Measurements from ENCODE around the gene RTCB. TPM values are rescaled to one million over a fixed set of nuclear protein-coding genes. Genes with fewer than 3 reads are reported as not detected.

The RTCB gene
- total and polyA plus RNA-seq, 8 donors = 27.2 to 131 (median 62.2) TPM

DNA sequence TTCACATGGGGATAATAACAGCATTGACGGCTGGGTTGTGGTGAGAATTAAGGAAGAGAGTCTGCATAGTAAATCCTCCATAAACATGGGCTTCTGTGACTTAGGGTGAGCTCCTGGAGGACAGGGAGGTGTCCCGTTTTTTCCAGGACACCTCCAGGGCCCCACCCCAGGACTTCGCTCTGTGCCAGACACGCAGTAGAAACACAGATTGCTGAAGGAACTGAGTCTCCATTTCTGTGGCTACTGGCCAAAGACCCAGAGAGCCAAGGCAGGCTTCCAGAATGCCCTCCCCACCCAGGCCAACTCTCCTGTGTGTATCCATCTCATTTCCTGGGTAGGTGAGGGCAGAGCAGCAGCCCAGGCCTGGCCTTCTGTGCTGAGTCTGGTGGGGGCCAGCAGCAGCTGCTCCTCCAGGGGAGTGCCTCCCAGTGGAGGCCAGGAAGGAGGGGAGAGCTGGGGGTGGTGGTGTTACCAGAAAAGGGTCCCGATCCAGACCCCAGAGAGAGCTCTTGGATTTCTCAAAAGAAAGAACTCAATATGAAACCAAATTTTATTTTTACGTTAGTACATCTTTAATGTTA, 63.9 kb downstream of the RTCB start:
- intact Hi-C loops (cut with DNase I; ENCODE audit: low total_unique reads) = no loop called here
- TF ChIP-seq, protein P1, sequence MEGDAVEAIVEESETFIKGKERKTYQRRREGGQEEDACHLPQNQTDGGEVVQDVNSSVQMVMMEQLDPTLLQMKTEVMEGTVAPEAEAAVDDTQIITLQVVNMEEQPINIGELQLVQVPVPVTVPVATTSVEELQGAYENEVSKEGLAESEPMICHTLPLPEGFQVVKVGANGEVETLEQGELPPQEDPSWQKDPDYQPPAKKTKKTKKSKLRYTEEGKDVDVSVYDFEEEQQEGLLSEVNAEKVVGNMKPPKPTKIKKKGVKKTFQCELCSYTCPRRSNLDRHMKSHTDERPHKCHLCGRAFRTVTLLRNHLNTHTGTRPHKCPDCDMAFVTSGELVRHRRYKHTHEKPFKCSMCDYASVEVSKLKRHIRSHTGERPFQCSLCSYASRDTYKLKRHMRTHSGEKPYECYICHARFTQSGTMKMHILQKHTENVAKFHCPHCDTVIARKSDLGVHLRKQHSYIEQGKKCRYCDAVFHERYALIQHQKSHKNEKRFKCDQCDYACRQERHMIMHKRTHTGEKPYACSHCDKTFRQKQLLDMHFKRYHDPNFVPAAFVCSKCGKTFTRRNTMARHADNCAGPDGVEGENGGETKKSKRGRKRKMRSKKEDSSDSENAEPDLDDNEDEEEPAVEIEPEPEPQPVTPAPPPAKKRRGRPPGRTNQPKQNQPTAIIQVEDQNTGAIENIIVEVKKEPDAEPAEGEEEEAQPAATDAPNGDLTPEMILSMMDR (IDR thresholded peaks at IDR 0.05) = no peak
- TF ChIP-seq POLR2A (IDR thresholded peaks at IDR 0.05) (no peak), EP300 (IDR thresholded peaks at IDR 0.05) (no peak), POLR2AphosphoS5 (IDR thresholded peaks at IDR 0.05) (no peak)
- peaks cover 0 to 7% (median 0%) of the 10 kb centered on the region in 3 donors for H3K27me3 ChIP-seq
- no peak for DNase-seq
- WGBS, 5 donors = 62 to 86% (median 73%) methylated on average over 3 to 6 of the region's 6 CpGs
- H3K27ac ChIP-seq = no peak overlapping the region
- H3K36me3 ChIP-seq = no peaks in the 10 kb centered on the region
- no peaks in the 10 kb centered on the region for H3K9me3 ChIP-seq
- H3K4me1 ChIP-seq = no peaks in the 10 kb centered on the region
- H3K4me3 ChIP-seq = no peak overlapping the region

DNA sequence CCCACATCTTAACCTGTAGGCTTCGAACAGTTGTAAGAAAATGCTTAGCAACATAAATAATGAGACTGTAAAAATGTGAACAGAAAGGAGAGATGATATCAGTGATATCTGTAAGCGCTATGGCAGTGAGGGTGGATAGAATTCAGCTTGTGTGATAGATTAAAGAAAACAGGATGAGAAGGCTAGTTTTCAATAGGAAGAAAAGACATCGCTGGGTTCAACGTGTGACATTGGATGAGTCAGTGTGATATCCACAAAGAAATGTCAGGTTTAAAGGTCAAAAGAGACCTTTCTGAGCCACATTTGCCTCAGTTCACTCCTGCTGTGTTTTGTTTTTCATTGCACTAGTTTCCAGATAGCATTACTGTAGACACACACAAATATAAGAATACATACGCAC, 68.1 kb downstream of the RTCB start:
- 59 to 78% (median 63%) methylated on average over 5 of the region's 5 CpGs for WGBS, 5 donors
- Histone ChIP-seq H3K27me3 (peaks cover 0 to 34% (median 0%) of the 10 kb centered on the region in 3 donors), H3K4me3 (no peak overlapping the region), H3K4me1 (no peaks in the 10 kb centered on the region), H3K36me3 (no peaks in the 10 kb centered on the region), H3K27ac (no peak overlapping the region), H3K9me3 (no peaks in the 10 kb centered on the region)
- intact Hi-C loops (cut with DNase I; ENCODE audit: low total_unique reads) = no loop called here
- TF ChIP-seq POLR2AphosphoS5 (IDR thresholded peaks at IDR 0.05) (no peak), POLR2A (IDR thresholded peaks at IDR 0.05) (no peak), EP300 (IDR thresholded peaks at IDR 0.05) (no peak)
- TF ChIP-seq, protein P1 (IDR thresholded peaks at IDR 0.05) = no peak
- no peak for DNase-seq

DNA sequence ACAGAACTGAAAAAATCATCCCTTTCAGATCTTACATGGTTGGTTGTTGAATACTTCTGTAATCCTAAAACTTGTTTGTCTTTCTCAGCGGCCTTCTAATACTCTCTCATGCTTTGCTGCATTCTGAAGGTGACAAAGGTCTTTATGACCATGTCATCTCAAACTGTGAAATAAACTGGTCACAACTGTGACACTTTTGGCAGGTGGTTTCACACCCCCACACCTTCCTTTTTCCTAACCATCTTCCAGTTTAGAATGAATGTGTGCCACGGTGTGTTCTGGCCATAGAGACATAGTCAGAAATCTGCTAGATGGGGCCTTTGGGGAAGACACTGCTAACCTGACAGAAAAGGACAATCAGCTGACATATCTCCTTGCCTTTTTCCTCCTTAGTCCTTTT, 69.1 kb downstream of the RTCB start:
- no peaks in the 10 kb centered on the region for H3K4me1 ChIP-seq
- WGBS, 5 donors = 63 to 84% (median 73%) methylated on average over 2 of the region's 2 CpGs
- peaks cover 0 to 40% (median 0%) of the 10 kb centered on the region in 3 donors for H3K27me3 ChIP-seq
- no peaks in the 10 kb centered on the region for H3K36me3 ChIP-seq
- TF ChIP-seq POLR2AphosphoS5 (IDR thresholded peaks at IDR 0.05) (no peak), EP300 (IDR thresholded peaks at IDR 0.05) (no peak), POLR2A (IDR thresholded peaks at IDR 0.05) (no peak)
- TF ChIP-seq, protein P1 (IDR thresholded peaks at IDR 0.05) = no peak
- H3K4me3 ChIP-seq = no peak overlapping the region
- no peaks in the 10 kb centered on the region for H3K9me3 ChIP-seq
- H3K27ac ChIP-seq = no peak overlapping the region
- no peak for DNase-seq
- intact Hi-C loops (cut with DNase I; ENCODE audit: low total_unique reads) = no loop called here

DNA sequence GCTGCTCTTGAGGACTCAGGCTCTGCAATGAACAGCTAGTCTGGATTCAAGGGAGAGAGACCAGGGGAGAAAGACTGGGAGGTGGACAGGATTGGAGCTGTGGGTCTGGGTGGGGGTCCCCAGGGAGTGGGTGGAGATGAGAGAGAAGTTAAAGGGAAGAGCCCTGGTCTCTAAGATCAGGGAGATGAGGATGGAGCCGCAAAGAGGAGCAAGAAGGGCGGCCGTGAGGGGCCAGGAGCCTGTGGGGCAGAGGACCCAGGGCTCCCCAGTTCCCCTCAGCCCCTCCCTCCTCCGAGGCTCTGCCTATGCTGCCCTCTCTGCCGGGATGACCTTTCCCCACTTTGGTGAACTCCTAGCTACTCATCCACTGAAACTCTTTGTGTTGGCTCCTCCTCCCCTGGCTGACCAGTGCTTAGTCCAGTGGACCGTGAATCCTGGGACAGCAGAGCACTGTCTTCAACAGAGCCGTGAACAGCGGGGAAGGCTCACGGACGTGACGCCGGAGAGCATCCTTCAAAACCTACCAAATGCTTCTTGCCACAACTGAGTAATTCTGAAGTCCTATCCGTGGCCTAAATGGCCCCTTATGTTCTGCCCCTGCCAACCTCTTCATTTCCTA, 70.8 kb downstream of the RTCB start:
- Histone ChIP-seq H3K36me3 (no peaks in the 10 kb centered on the region), H3K4me3 (no peak overlapping the region), H3K27ac (no peak overlapping the region), H3K4me1 (peaks cover 0 to 5% (median 0%) of the 10 kb centered on the region in 4 donors), H3K27me3 (peaks cover 0 to 48% (median 0%) of the 10 kb centered on the region in 3 donors), H3K9me3 (no peaks in the 10 kb centered on the region)
- WGBS, 5 donors = 75 to 80% (median 78%) methylated on average over 13 of the region's 13 CpGs
- DNase-seq = peak in 1 of 2 donors; percentile 17
- intact Hi-C loops (cut with DNase I; ENCODE audit: low total_unique reads) = no loop called here
- TF ChIP-seq, protein P1 (IDR thresholded peaks at IDR 0.05) = no peak
- no peak for TF ChIP-seq POLR2A (IDR thresholded peaks at IDR 0.05)
- TF ChIP-seq POLR2AphosphoS5 (IDR thresholded peaks at IDR 0.05) = no peak
- no peak for TF ChIP-seq EP300 (IDR thresholded peaks at IDR 0.05)

Measured in stomach (tissue), 9 donors.